WTC11 (cell line): Measurements from ENCODE around the gene AGBL1. TPM values are rescaled to one million over a fixed set of nuclear protein-coding genes. Genes with fewer than 3 reads are reported as not detected.

ENCODE experiments used
- ATAC-seq: fragments of 200-7000 bp; cut with Tn5 transposase; 2 replicates; pipeline ENCODE4 v1.10.0; 2021; ENCODE audit warnings: mild to moderate bottlenecking, moderate library complexity
- CTCF ChIA-PET: fragments of 300-600 bp; sonication (Branson Sonifier 250); formaldehyde crosslinking; loops from one replicate; lab custom pipeline; 2021; ENCODE audit warnings: antibody characterized with exemption; lab: Charles Lee
- POLR2A ChIA-PET: fragments of 350-600 bp; sonication (Branson Sonifier 250); formaldehyde crosslinking; loops from one replicate; lab custom pipeline; 2021; ENCODE audit warnings: antibody characterized with exemption; lab: Charles Lee
- DNase-seq: peaks from one replicate; pipeline ENCODE4 v3.0.0; 2021; ENCODE audit warnings: low spot score
- H3K27ac Mint-ChIP-seq: 2 replicates; pipeline ENCODE4 v1.8.0; 2021; ENCODE audit warnings: mixed read lengths
- H3K27me3 Mint-ChIP-seq: 2 replicates; pipeline ENCODE4 v1.8.0; 2021; ENCODE audit warnings: low read depth, mild to moderate bottlenecking, moderate library complexity, mixed read lengths
- H3K36me3 Mint-ChIP-seq: 2 replicates; pipeline ENCODE4 v1.8.0; 2021; ENCODE audit warnings: mixed read lengths
- H3K4me1 Mint-ChIP-seq: 2 replicates; pipeline ENCODE4 v1.8.0; 2022; ENCODE audit warnings: mixed read lengths
- H3K4me3 Mint-ChIP-seq: 2 replicates; pipeline ENCODE4 v1.8.0; 2021; ENCODE audit warnings: mild to moderate bottlenecking, moderate library complexity, mixed read lengths
- H3K9me3 Mint-ChIP-seq: 2 replicates; pipeline ENCODE4 v1.8.0; 2021; ENCODE audit warnings: mixed read lengths
- CBFB ChIP-seq: sonication (generic); formaldehyde crosslinking; IDR thresholded peaks from 2 replicates; pipeline ENCODE4 v1.8.1; 2022; ENCODE audit warnings: mild to moderate bottlenecking, low read depth, missing genetic modification reagents
- CREB1 ChIP-seq: sonication (generic); formaldehyde crosslinking; IDR thresholded peaks from 2 replicates; pipeline ENCODE4 v1.8.0; 2023; ENCODE audit warnings: mild to moderate bottlenecking, missing genetic modification reagents
- ELF4 ChIP-seq: sonication (generic); formaldehyde crosslinking; IDR thresholded peaks from 2 replicates; pipeline ENCODE4 v1.8.1; 2022; ENCODE audit warnings: low read depth, mild to moderate bottlenecking, moderate library complexity, missing genetic modification reagents
- FOXJ3 ChIP-seq: sonication (generic); formaldehyde crosslinking; IDR thresholded peaks from 2 replicates; pipeline ENCODE4 v1.9.0; 2021; ENCODE audit warnings: missing genetic modification reagents, mild to moderate bottlenecking, borderline replicate concordance
- GABPB1 ChIP-seq: sonication (generic); formaldehyde crosslinking; IDR thresholded peaks from 2 replicates; pipeline ENCODE4 v1.8.1; 2023; ENCODE audit warnings: mild to moderate bottlenecking, missing genetic modification reagents
- HMGA2 ChIP-seq: fragments of 250-450 bp; sonication (Bioruptor Pico); IDR thresholded peaks from 2 replicates; pipeline ENCODE4 v1.4.0; 2021; ENCODE audit warnings: mild to moderate bottlenecking, moderate library complexity
- MXD4 ChIP-seq: fragments of 250-450 bp; sonication (Bioruptor Pico); IDR thresholded peaks from 2 replicates; pipeline ENCODE4 v1.8.0; 2021; ENCODE audit warnings: mild to moderate bottlenecking, moderate library complexity, borderline replicate concordance
- NFE2L1 ChIP-seq: sonication (generic); formaldehyde crosslinking; IDR thresholded peaks from 2 replicates; pipeline ENCODE4 v1.8.1; 2023; ENCODE audit warnings: missing genetic modification reagents
- PREB ChIP-seq: sonication (generic); formaldehyde crosslinking; IDR thresholded peaks from 2 replicates; pipeline ENCODE4 v1.8.1; 2022; ENCODE audit warnings: mild to moderate bottlenecking, missing genetic modification reagents, moderate library complexity, borderline replicate concordance
- PRRX2 ChIP-seq: fragments of 250-450 bp; sonication (Bioruptor Pico); IDR thresholded peaks from 2 replicates; pipeline ENCODE4 v1.8.0; 2021; ENCODE audit warnings: mild to moderate bottlenecking
- RORB ChIP-seq: fragments of 250-450 bp; sonication (Bioruptor Pico); IDR thresholded peaks from 2 replicates; pipeline ENCODE4 v1.9.0; 2021; ENCODE audit warnings: mild to moderate bottlenecking
- SMAD4 ChIP-seq: sonication (generic); formaldehyde crosslinking; IDR thresholded peaks from 2 replicates; pipeline ENCODE4 v1.8.0; 2022; ENCODE audit warnings: mild to moderate bottlenecking, missing genetic modification reagents
- TEAD1 ChIP-seq: sonication (generic); formaldehyde crosslinking; IDR thresholded peaks from 2 replicates; pipeline ENCODE4 v1.8.0; 2022; ENCODE audit warnings: mild to moderate bottlenecking, missing genetic modification reagents
- TEAD4 ChIP-seq: sonication (generic); formaldehyde crosslinking; IDR thresholded peaks from 2 replicates; pipeline ENCODE4 v1.8.0; 2022; ENCODE audit warnings: mild to moderate bottlenecking, missing genetic modification reagents
- ZSCAN18 ChIP-seq: fragments of 250-450 bp; sonication (Bioruptor Pico); IDR thresholded peaks from 2 replicates; pipeline ENCODE4 v2.1.2; 2022; ENCODE audit warnings: mild to moderate bottlenecking, moderate library complexity
- total RNA-seq: library from RNA; stranded (reverse); gene quantifications from 3 replicates; pipeline ENCODE4 v1.2.3, GENCODE V29; 2021
- TF ChIP-seq, protein P1 (sequence below): sonication (generic); formaldehyde crosslinking; IDR thresholded peaks from 2 replicates; pipeline ENCODE4 v1.8.0; 2023; ENCODE audit warnings: missing genetic modification reagents
- TF ChIP-seq, protein P2 (sequence below): sonication (generic); formaldehyde crosslinking; IDR thresholded peaks from 2 replicates; pipeline ENCODE4 v1.8.1; 2022; ENCODE audit warnings: missing genetic modification reagents, borderline replicate concordance
- TF ChIP-seq, protein P3 (sequence below): sonication (generic); formaldehyde crosslinking; IDR thresholded peaks from 2 replicates; pipeline ENCODE4 v1.8.1; 2022; ENCODE audit warnings: low read depth, mild to moderate bottlenecking, moderate library complexity, missing genetic modification reagents, borderline replicate concordance
- TF ChIP-seq, protein P4 (sequence below): sonication (generic); formaldehyde crosslinking; IDR thresholded peaks from 2 replicates; pipeline ENCODE4 v1.8.1; 2023; ENCODE audit warnings: mild to moderate bottlenecking, missing genetic modification reagents, moderate library complexity

Gene AGBL1
- total RNA-seq, 1 experiment from 2014 or later, result not detected

- TF ChIP-seq PREB (CRISPR knock-in tag) (no peak), SMAD4 (CRISPR knock-in tag) (no peak), FOXJ3 (CRISPR knock-in tag) (no peak), TEAD4 (CRISPR knock-in tag) (no peak)
Measured at GRCh38 chr15:86590461-86590860, 510.8 kb downstream of the AGBL1 start (continued).

DNA sequence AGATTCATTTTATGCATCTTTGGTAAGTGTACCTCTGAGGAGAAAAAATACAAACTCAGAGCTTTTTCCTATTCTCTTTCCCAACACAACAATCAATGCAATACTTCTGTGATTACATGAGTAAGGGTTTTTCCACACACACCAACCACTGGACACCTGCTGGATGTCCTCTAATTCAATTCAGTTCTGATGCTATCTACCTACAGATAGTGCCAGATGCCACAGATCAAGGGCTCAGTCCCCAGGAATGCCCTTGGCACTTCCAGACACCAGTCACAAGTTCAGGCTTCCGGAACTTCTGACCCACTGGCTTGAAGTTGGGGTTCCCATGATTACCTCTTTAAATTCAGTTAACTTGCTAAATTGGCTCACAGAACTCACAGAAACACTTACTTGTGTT is 511.5 kb downstream of the AGBL1 start:
- no peak for ATAC-seq
- Mint-ChIP-seq H3K4me1 (peaks cover 40% of the 10 kb centered on the region), H3K36me3 (peaks cover 44% of the 10 kb centered on the region), H3K27ac (peak overlapping the region; percentile 58; the same call in 1 of the 2 replicates), H3K9me3 (peaks cover 58% of the 10 kb centered on the region), H3K4me3 (no peak overlapping the region), H3K27me3 (no peaks in the 10 kb centered on the region; the same call in 1 of the 2 replicates)
- TF ChIP-seq, protein P1, sequence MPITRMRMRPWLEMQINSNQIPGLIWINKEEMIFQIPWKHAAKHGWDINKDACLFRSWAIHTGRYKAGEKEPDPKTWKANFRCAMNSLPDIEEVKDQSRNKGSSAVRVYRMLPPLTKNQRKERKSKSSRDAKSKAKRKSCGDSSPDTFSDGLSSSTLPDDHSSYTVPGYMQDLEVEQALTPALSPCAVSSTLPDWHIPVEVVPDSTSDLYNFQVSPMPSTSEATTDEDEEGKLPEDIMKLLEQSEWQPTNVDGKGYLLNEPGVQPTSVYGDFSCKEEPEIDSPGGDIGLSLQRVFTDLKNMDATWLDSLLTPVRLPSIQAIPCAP (CRISPR knock-in tag), result no peak
- no peak for TF ChIP-seq MXD4
- TF ChIP-seq, protein P2, sequence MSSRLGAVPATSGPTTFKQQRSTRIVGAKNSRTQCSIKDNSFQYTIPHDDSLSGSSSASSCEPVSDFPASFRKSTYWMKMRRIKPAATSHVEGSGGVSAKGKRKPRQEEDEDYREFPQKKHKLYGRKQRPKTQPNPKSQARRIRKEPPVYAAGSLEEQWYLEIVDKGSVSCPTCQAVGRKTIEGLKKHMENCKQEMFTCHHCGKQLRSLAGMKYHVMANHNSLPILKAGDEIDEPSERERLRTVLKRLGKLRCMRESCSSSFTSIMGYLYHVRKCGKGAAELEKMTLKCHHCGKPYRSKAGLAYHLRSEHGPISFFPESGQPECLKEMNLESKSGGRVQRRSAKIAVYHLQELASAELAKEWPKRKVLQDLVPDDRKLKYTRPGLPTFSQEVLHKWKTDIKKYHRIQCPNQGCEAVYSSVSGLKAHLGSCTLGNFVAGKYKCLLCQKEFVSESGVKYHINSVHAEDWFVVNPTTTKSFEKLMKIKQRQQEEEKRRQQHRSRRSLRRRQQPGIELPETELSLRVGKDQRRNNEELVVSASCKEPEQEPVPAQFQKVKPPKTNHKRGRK, result no peak
- TF ChIP-seq PRRX2 (CRISPR knock-in tag), result no peak
- TF ChIP-seq, protein P3, sequence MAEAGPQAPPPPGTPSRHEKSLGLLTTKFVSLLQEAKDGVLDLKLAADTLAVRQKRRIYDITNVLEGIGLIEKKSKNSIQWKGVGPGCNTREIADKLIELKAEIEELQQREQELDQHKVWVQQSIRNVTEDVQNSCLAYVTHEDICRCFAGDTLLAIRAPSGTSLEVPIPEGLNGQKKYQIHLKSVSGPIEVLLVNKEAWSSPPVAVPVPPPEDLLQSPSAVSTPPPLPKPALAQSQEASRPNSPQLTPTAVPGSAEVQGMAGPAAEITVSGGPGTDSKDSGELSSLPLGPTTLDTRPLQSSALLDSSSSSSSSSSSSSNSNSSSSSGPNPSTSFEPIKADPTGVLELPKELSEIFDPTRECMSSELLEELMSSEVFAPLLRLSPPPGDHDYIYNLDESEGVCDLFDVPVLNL (CRISPR knock-in tag), result no peak
- no peak for TF ChIP-seq CBFB
- no peak for TF ChIP-seq TEAD1 (CRISPR knock-in tag)
- TF ChIP-seq ZSCAN18 (CRISPR knock-in tag), result no peak
- TF ChIP-seq HMGA2 (CRISPR knock-in tag), result no peak
- TF ChIP-seq RORB (CRISPR knock-in tag), result no peak
- TF ChIP-seq CREB1, result no peak
- TF ChIP-seq NFE2L1 (CRISPR knock-in tag), result no peak
- TF ChIP-seq FOXJ3 (CRISPR knock-in tag), result no peak
- POLR2A ChIA-PET, result no interaction called here
- CTCF ChIA-PET, result no interaction called here
- no peak for DNase-seq

DNA sequence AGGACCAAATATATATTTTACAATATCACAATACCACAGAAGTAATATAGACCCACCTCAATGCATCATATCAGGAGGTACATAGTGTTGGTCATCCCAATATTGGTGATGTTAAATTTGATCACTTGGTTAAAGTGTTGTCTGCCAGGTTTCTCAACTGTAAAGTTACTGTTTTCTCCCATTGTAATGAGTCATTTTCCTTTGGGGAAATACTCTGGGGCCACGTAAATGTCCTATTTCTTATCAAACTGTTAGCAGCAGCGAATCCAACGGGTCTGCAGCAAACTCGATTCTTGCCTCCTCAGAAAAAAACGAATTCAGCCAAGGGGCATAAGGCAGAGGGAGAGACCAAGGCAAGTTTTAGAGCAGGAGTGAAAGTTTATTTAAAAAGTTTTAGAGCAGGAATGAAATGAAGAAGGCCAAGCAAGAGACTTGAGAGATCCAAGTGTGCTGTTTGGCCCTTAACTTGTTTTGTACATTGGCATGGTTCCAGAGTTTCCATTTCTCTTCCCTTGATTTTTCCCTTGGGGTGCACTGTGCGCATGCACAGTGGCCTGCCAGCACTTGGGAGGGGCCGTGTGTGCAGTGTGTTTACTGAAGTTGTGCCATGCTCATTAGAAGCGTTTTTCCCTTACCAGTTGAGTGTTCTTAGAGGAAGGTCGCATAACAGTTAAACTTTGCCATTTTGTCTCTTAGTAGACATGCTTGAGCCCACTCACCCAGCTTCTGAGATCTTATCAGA is 512.5 kb downstream of the AGBL1 start:
- DNase-seq (no peak), ATAC-seq (no peak)
- Mint-ChIP-seq H3K9me3 (peaks cover 63% of the 10 kb centered on the region), H3K4me3 (no peak overlapping the region), H3K4me1 (peaks cover 30% of the 10 kb centered on the region), H3K27ac (no peak overlapping the region), H3K36me3 (peaks cover 48% of the 10 kb centered on the region), H3K27me3 (no peaks in the 10 kb centered on the region; the same call in 1 of the 2 replicates)
- POLR2A ChIA-PET, result no interaction called here
- no peak for TF ChIP-seq ELF4 (CRISPR knock-in tag)
- TF ChIP-seq GABPB1 (CRISPR knock-in tag), result no peak
- TF ChIP-seq, protein P4, sequence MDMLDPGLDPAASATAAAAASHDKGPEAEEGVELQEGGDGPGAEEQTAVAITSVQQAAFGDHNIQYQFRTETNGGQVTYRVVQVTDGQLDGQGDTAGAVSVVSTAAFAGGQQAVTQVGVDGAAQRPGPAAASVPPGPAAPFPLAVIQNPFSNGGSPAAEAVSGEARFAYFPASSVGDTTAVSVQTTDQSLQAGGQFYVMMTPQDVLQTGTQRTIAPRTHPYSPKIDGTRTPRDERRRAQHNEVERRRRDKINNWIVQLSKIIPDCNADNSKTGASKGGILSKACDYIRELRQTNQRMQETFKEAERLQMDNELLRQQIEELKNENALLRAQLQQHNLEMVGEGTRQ (CRISPR knock-in tag), result no peak
- CTCF ChIA-PET, result no interaction called here
